ENCODE results near the gene PEAK3.

PEAK3 gene

DNA sequence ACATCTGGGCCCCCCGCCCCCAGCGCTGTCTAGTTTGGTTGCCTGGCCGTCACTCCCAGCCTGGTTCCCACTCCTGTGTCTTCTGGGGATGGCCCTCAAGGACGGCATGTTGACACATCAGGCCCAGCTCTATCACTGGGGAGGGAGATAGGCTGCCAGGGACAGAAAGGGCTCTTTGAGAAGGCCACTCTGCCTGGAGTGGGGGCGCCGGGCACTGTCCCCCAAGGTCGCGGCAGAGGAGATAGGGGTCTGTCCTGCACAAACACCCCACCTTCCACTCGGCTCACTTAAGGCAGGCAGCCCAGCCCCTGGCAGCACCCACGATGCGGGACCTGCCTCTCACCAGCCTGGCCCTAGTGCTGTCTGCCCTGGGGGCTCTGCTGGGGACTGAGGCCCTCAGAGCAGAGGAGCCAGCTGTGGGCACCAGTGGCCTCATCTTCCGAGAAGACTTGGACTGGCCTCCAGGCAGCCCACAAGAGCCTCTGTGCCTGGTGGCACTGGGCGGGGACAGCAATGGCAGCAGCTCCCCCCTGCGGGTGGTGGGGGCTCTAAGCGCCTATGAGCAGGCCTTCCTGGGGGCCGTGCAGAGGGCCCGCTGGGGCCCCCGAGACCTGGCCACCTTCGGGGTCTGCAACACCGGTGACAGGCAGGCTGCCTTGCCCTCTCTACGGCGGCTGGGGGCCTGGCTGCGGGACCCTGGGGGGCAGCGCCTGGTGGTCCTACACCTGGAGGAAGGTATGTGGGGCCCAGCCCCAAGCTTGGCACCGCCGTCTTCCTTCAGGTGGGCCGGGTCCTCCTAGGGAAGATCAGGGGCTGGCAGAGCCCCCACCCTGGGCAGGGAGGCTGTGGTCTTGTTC lies 32.7 kb downstream of the PEAK3 start, which contains the start of gene AMH:
Gene AMH, plus strand, starts transcription at position 314 of the 857 bp plus-strand sequence. Its CDS starts 10 bp downstream, at position 324.
- DNase-seq = no peak
- Histone ChIP-seq H4K20me1 (ENCODE audit: insufficient read depth, low read length) (no peaks in the 10 kb centered on the region; the same call in 1 of the 2 replicates), H3K4me2 (ENCODE audit: low read depth, low read length) (no peak within 1 kb of the TSS), H3K4me1 (ENCODE audit: low read length) (0 out of 2 replicates have a peak, but pooled peaks cover 3% of the 10 kb centered on the region), H2AFZ (ENCODE audit: low read length) (no peak within 1 kb of the TSS), H3K27me3 (replicated peaks; ENCODE audit: insufficient read depth, low read length) (no peaks in the 10 kb centered on the region), H3K79me2 (ENCODE audit: low read length) (peaks cover 61% of the 10 kb centered on the region), H3K27ac (ENCODE audit: low read length) (no peak within 1 kb of the TSS), H3K36me3 (replicated peaks; ENCODE audit: insufficient read depth, low read length) (peaks cover 23% of the 10 kb centered on the region), H3K9me3 (replicated peaks; ENCODE audit: insufficient read depth, low read length) (no peaks in the 10 kb centered on the region), H3F3A (ENCODE audit: insufficient read depth, low read length) (peaks cover 24% of the 10 kb centered on the region), H3K9ac (ENCODE audit: low read length) (no peak within 1 kb of the TSS), H3K4me3 (ENCODE audit: low read length) (no peak within 1 kb of the TSS), H3K9me2 (replicated peaks; ENCODE audit: insufficient read depth, low read length) (no peaks in the 10 kb centered on the region)
- TF ChIP-seq EZH2phosphoT487 (IDR thresholded peaks at IDR 0.05; ENCODE audit: low read length) (no peak), EZH2 (optimal IDR thresholded peaks at IDR 0.05; ENCODE audit: low read depth, low read length) (no peak)
- TF ChIP-seq, protein P1, sequence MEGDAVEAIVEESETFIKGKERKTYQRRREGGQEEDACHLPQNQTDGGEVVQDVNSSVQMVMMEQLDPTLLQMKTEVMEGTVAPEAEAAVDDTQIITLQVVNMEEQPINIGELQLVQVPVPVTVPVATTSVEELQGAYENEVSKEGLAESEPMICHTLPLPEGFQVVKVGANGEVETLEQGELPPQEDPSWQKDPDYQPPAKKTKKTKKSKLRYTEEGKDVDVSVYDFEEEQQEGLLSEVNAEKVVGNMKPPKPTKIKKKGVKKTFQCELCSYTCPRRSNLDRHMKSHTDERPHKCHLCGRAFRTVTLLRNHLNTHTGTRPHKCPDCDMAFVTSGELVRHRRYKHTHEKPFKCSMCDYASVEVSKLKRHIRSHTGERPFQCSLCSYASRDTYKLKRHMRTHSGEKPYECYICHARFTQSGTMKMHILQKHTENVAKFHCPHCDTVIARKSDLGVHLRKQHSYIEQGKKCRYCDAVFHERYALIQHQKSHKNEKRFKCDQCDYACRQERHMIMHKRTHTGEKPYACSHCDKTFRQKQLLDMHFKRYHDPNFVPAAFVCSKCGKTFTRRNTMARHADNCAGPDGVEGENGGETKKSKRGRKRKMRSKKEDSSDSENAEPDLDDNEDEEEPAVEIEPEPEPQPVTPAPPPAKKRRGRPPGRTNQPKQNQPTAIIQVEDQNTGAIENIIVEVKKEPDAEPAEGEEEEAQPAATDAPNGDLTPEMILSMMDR (IDR thresholded peaks at IDR 0.05; ENCODE audit: low read length) = no peak

DNA sequence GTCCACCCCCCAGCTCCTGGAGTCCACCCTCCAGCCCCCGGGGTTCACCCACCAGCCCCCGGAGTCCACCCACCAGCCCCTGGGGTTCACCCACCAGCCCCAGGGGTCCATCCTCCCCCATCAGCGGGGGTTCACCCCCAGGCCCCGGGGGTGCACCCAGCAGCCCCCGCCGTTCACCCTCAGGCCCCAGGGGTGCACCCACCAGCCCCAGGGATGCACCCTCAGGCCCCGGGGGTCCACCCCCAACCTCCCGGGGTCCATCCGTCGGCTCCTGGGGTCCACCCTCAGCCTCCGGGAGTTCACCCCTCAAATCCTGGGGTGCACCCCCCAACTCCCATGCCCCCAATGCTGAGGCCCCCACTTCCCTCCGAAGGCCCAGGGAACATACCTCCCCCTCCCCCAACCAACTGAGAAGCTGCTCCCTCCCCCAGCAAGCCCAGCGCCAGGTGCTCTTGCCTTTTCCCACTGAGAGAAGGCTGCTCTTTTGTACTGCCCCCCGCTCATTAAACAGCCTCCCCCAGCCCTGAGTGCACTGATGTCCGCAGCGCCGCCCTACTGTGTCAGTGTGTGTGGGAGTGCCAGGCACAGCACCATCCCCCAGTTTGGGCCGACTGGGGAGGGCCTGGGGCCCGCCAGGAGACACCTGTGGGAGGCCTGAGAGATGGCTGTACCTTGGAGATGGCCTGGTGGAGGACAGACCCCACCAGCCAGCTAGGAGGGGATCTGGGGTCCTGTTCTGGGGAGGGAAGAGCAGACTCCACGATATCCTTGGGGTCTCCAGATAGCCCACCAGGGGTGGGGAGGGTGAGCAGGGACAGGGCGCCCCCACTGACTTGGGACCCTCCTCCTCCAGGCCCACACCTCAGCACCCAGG lies 33.6 kb downstream of the PEAK3 start:
- Histone ChIP-seq H3K4me3 (ENCODE audit: low read length) (no peak overlapping the region), H3K27me3 (replicated peaks; ENCODE audit: insufficient read depth, low read length) (no peaks in the 10 kb centered on the region), H3K4me1 (ENCODE audit: low read length) (no peaks in the 10 kb centered on the region), H3F3A (ENCODE audit: insufficient read depth, low read length) (peaks cover 24% of the 10 kb centered on the region), H4K20me1 (ENCODE audit: insufficient read depth, low read length) (peaks cover 6% of the 10 kb centered on the region; the same call in 1 of the 2 replicates), H2AFZ (ENCODE audit: low read length) (no peak overlapping the region), H3K9me2 (replicated peaks; ENCODE audit: insufficient read depth, low read length) (no peaks in the 10 kb centered on the region), H3K9me3 (replicated peaks; ENCODE audit: insufficient read depth, low read length) (no peaks in the 10 kb centered on the region), H3K4me2 (ENCODE audit: low read depth, low read length) (no peak overlapping the region), H3K79me2 (ENCODE audit: low read length) (peaks cover 63% of the 10 kb centered on the region), H3K9ac (ENCODE audit: low read length) (no peak overlapping the region), H3K36me3 (replicated peaks; ENCODE audit: insufficient read depth, low read length) (peaks cover 32% of the 10 kb centered on the region), H3K27ac (ENCODE audit: low read length) (no peak overlapping the region)
- DNase-seq = no peak
- TF ChIP-seq EZH2 (optimal IDR thresholded peaks at IDR 0.05; ENCODE audit: low read depth, low read length) = no peak
- TF ChIP-seq, protein P1 (IDR thresholded peaks at IDR 0.05; ENCODE audit: low read length) = no peak
- no peak for TF ChIP-seq EZH2phosphoT487 (IDR thresholded peaks at IDR 0.05; ENCODE audit: low read length)

DNA sequence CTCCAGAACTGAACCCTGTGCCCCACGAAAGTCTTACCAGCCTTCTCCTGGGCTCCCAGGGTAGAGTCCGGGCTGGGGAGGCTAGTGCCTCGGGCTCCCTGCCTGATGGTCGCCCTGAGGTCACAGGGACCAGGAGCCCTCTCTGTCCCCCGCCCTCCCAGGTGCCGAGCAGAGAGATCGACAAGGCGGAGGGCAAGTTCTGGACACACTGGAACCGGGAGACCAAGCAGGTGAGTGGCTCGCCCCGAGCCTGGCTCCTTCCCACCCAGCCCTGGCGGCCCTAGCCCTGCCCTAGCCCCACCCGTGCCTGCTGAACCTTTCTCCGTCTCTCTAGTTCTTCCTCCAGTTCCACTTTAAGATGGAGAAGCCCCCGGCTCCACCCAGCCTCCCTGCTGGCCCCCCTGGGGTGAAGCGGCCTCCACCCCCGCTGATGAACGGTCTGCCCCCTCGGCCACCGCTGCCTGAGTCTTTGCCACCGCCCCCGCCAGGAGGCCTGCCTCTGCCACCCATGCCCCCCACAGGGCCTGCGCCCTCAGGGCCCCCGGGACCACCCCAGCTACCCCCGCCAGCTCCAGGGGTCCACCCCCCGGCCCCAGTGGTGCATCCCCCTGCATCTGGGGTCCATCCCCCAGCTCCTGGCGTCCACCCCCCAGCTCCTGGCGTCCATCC lies 34.4 kb downstream of the PEAK3 start:
- Histone ChIP-seq H3K9ac (ENCODE audit: low read length) (no peak overlapping the region), H3K9me3 (replicated peaks; ENCODE audit: insufficient read depth, low read length) (no peaks in the 10 kb centered on the region), H3F3A (ENCODE audit: insufficient read depth, low read length) (peaks cover 24% of the 10 kb centered on the region), H4K20me1 (ENCODE audit: insufficient read depth, low read length) (peaks cover 14% of the 10 kb centered on the region), H3K4me2 (ENCODE audit: low read depth, low read length) (no peak overlapping the region), H3K4me1 (ENCODE audit: low read length) (no peaks in the 10 kb centered on the region), H3K36me3 (replicated peaks; ENCODE audit: insufficient read depth, low read length) (peaks cover 32% of the 10 kb centered on the region), H3K9me2 (replicated peaks; ENCODE audit: insufficient read depth, low read length) (no peaks in the 10 kb centered on the region), H2AFZ (ENCODE audit: low read length) (no peak overlapping the region), H3K4me3 (ENCODE audit: low read length) (no peak overlapping the region), H3K27ac (ENCODE audit: low read length) (no peak overlapping the region), H3K27me3 (replicated peaks; ENCODE audit: insufficient read depth, low read length) (no peaks in the 10 kb centered on the region), H3K79me2 (ENCODE audit: low read length) (peaks cover 63% of the 10 kb centered on the region)
- DNase-seq = no peak
- TF ChIP-seq EZH2 (optimal IDR thresholded peaks at IDR 0.05; ENCODE audit: low read depth, low read length) = no peak
- TF ChIP-seq, protein P1 (IDR thresholded peaks at IDR 0.05; ENCODE audit: low read length) = no peak
- no peak for TF ChIP-seq EZH2phosphoT487 (IDR thresholded peaks at IDR 0.05; ENCODE audit: low read length)
